HEK293T (cell line): ENCODE measurements around the gene EPHB2.

ENCODE experiments used
- ARNT ChIP-seq: fragments of 450-650 bp; IDR thresholded peaks from 2 replicates; pipeline ENCODE4 v1.6.1; 2017; ENCODE audit warnings: mild to moderate bottlenecking
- BHLHE40 ChIP-seq: fragments of 450-650 bp; IDR thresholded peaks from 2 replicates; pipeline ENCODE4 v1.6.1; 2016; ENCODE audit warnings: mild to moderate bottlenecking, moderate library complexity, borderline replicate concordance
- ELF4 ChIP-seq: fragments of 450-650 bp; IDR thresholded peaks from 2 replicates; pipeline ENCODE4 v1.6.1; 2017; ENCODE audit warnings: antibody characterized with exemption
- FOXA1 ChIP-seq: fragments of 450-650 bp; IDR thresholded peaks from 2 replicates; pipeline ENCODE4 v1.6.1; 2016; ENCODE audit warnings: mild to moderate bottlenecking
- FOXK2 ChIP-seq: fragments of 450-650 bp; IDR thresholded peaks from 2 replicates; pipeline ENCODE4 v1.6.1; 2016; ENCODE audit warnings: mild to moderate bottlenecking
- HDGF ChIP-seq: fragments of 450-650 bp; IDR thresholded peaks from 2 replicates; pipeline ENCODE4 v1.6.1; 2017; ENCODE audit warnings: antibody characterized with exemption, borderline replicate concordance
- LEF1 ChIP-seq: fragments of 450-650 bp; IDR thresholded peaks from 2 replicates; pipeline ENCODE4 v1.6.1; 2017; ENCODE audit warnings: mild to moderate bottlenecking, borderline replicate concordance
- NFRKB ChIP-seq: fragments of 450-650 bp; IDR thresholded peaks from 2 replicates; pipeline ENCODE4 v1.6.1; 2016; ENCODE audit warnings: mild to moderate bottlenecking, moderate library complexity
- PKNOX1 ChIP-seq: fragments of 450-650 bp; IDR thresholded peaks from 2 replicates; pipeline ENCODE4 v1.6.1; 2016
- SP1 ChIP-seq: fragments of 450-650 bp; IDR thresholded peaks from 2 replicates; pipeline ENCODE4 v1.6.1; 2017
- SUZ12 ChIP-seq: fragments of 450-650 bp; IDR thresholded peaks from 2 replicates; pipeline ENCODE4 v1.6.1; 2016; ENCODE audit warnings: mild to moderate bottlenecking
- TARDBP ChIP-seq: fragments of 450-650 bp; IDR thresholded peaks from 2 replicates; pipeline ENCODE4 v1.6.1; 2016

- no peak for TF ChIP-seq TARDBP
- TF ChIP-seq PKNOX1: no peak
- TF ChIP-seq FOXK2: no peak
- no peak for TF ChIP-seq SUZ12
- TF ChIP-seq HDGF: no peak
- no peak for TF ChIP-seq FOXA1
- TF ChIP-seq ELF4: no peak
- TF ChIP-seq SP1: no peak
- TF ChIP-seq BHLHE40: no peak
- TF ChIP-seq ARNT: no peak
- no peak for TF ChIP-seq NFRKB
- TF ChIP-seq LEF1: no peak
Measured at GRCh38 chr1:22801347-22801746, 90.7 kb downstream of the EPHB2 start.
